Hepatocyte (in vitro differentiated cells): ENCODE data around the gene MAGI3.

Experiments
- CTCF ChIP-seq: fragments of 200-600 bp; sonication (generic); IDR thresholded peaks from 2 replicates; pipeline ENCODE4 v1.5.1; 2016; ENCODE audit warnings: antibody characterized with exemption, mild to moderate bottlenecking; ENCODE audit not compliant: poor library complexity
- EZH2 ChIP-seq: fragments of 200-600 bp; sonication (generic); IDR thresholded peaks from 2 replicates; pipeline ENCODE4 v1.6.1; 2016; ENCODE audit warnings: antibody characterized with exemption, mild to moderate bottlenecking, borderline replicate concordance
- EZH2phosphoT487 ChIP-seq: fragments of 200-600 bp; sonication (generic); IDR thresholded peaks from one replicate; pipeline ENCODE4 v1.6.1; 2018; ENCODE audit warnings: antibody characterized with exemption, mild to moderate bottlenecking, low read depth, moderate library complexity; ENCODE audit not compliant: unreplicated experiment, severe bottlenecking

GRCh38 chr1:113388017-113388620, 2.2 kb upstream of the MAGI3 start:
- TF ChIP-seq CTCF: no peak
- no peak for TF ChIP-seq EZH2
- no peak for TF ChIP-seq EZH2phosphoT487
